Stimulated activated naive CD8-positive, alpha-beta T cell treated with anti-CD3 and anti-CD28 coated beads, Interleukin-15, Interleukin-2, amounts not matched to agents 100 ng/mL and 50 ng/mL, for 24 hours (primary cell): Measurements from ENCODE around the gene OLFM1.

Source experiments
- H3K27ac Mint-ChIP-seq: one replicate; pipeline ENCODE4 v1.8.0; 2021; ENCODE audit warnings: mild to moderate bottlenecking, mixed read lengths
- H3K27me3 Mint-ChIP-seq: one replicate; pipeline ENCODE4 v1.8.0; 2021; ENCODE audit warnings: mixed read lengths
- H3K36me3 Mint-ChIP-seq: one replicate; pipeline ENCODE4 v1.8.0; 2021; ENCODE audit warnings: low read depth, mixed read lengths
- H3K4me1 Mint-ChIP-seq: one replicate; pipeline ENCODE4 v1.8.0; 2021; ENCODE audit warnings: low read depth, mixed read lengths
- H3K4me3 Mint-ChIP-seq: one replicate; pipeline ENCODE4 v1.8.0; 2021; ENCODE audit warnings: mild to moderate bottlenecking, mixed read lengths
- H3K9me3 Mint-ChIP-seq: one replicate; pipeline ENCODE4 v1.8.0; 2021; ENCODE audit warnings: mixed read lengths

OLFM1 gene

DNA sequence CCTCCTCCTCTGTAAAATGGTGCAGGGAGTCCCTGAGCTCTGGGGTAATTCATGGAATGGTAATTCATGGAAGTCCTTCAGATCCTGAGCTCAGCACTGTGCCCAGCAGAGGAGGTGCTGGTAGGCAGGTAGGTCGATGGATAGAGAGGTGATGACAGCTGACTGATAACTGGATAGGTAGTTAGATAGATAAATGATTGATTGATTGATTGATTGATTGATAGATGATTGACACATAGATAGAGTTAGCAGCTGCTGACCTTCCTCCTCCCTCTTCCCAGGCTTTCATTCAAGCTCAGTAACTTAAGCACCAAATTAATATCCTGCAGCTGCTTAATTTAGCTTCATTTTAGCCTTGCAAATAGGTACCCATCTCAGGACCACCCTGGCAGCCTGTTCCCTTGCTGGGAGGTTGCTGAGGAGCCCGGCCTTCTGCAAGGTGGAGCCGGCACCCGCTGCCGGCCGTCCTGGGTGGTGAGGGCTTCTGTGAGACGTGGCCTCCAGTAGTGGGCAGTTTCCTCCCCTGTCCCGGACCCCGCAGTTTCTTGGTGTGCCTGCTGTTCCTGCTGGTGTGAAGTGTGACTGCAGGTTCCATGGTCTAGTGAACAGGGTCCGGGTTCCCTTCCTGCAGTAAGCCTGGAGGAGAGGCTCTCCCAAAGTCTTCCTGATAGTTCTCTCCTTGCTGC lies 13.4 kb downstream of the OLFM1 start:
- Mint-ChIP-seq H3K27me3 (peaks cover 29% of the 10 kb centered on the region), H3K36me3 (no peaks in the 10 kb centered on the region), H3K9me3 (peaks cover 3% of the 10 kb centered on the region), H3K27ac (no peak overlapping the region), H3K4me3 (no peak overlapping the region), H3K4me1 (no peaks in the 10 kb centered on the region)

- Mint-ChIP-seq H3K4me3 (no peak overlapping the region), H3K36me3 (no peaks in the 10 kb centered on the region), H3K27ac (no peak overlapping the region), H3K9me3 (peaks cover 3% of the 10 kb centered on the region), H3K4me1 (no peaks in the 10 kb centered on the region), H3K27me3 (peaks cover 29% of the 10 kb centered on the region)
Measured at GRCh38 chr9:135101486-135101885, 14.0 kb downstream of the OLFM1 start.

- Mint-ChIP-seq H3K4me1 (no peaks in the 10 kb centered on the region), H3K27me3 (peaks cover 26% of the 10 kb centered on the region), H3K27ac (no peak overlapping the region), H3K9me3 (peaks cover 3% of the 10 kb centered on the region), H3K4me3 (no peak overlapping the region), H3K36me3 (no peaks in the 10 kb centered on the region)
Measured at GRCh38 chr9:135101926-135102325, 14.5 kb downstream of the OLFM1 start.

GRCh38 chr9:135102331-135102730 lies 14.9 kb downstream of the OLFM1 start:
- H3K4me3 Mint-ChIP-seq: no peak overlapping the region
- H3K27me3 Mint-ChIP-seq: peaks cover 25% of the 10 kb centered on the region
- no peak overlapping the region for H3K27ac Mint-ChIP-seq
- no peaks in the 10 kb centered on the region for H3K4me1 Mint-ChIP-seq
- H3K9me3 Mint-ChIP-seq: peaks cover 3% of the 10 kb centered on the region
- H3K36me3 Mint-ChIP-seq: no peaks in the 10 kb centered on the region

GRCh38 chr9:135103001-135103446 lies 15.6 kb downstream of the OLFM1 start:
- Mint-ChIP-seq H3K27ac (no peak overlapping the region), H3K9me3 (peaks cover 1% of the 10 kb centered on the region), H3K36me3 (no peaks in the 10 kb centered on the region), H3K4me3 (no peak overlapping the region), H3K4me1 (no peaks in the 10 kb centered on the region), H3K27me3 (peaks cover 25% of the 10 kb centered on the region)

- no peaks in the 10 kb centered on the region for H3K9me3 Mint-ChIP-seq
- peaks cover 28% of the 10 kb centered on the region for H3K27me3 Mint-ChIP-seq
- peaks cover 5% of the 10 kb centered on the region for H3K4me1 Mint-ChIP-seq
- no peak overlapping the region for H3K4me3 Mint-ChIP-seq
- no peaks in the 10 kb centered on the region for H3K36me3 Mint-ChIP-seq
- H3K27ac Mint-ChIP-seq: no peak overlapping the region
Measured at GRCh38 chr9:135103931-135104639, 16.6 kb downstream of the OLFM1 start.

DNA sequence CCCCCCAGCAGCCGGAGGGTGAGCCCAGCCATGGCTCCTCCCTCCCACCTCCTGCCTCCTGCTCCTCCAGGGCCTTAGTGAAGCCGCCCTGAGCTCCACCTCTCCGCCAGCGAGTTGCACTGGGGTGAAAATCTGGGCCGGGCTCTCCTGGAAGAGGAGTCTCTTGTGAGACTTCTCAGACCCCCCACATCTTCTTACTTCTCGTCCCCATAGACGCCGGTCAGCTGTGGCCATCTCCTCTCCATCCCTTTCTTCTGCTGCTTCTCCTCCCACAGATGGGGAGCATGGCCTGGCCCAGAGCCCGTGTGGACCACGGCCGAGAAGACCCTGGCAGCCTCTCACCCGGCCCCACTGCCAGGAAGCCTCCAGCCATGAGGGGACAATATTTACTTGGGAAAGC lies 17.3 kb downstream of the OLFM1 start:
- H3K27ac Mint-ChIP-seq: no peak overlapping the region
- H3K4me1 Mint-ChIP-seq: peaks cover 5% of the 10 kb centered on the region
- H3K27me3 Mint-ChIP-seq: peaks cover 31% of the 10 kb centered on the region
- no peak overlapping the region for H3K4me3 Mint-ChIP-seq
- no peaks in the 10 kb centered on the region for H3K9me3 Mint-ChIP-seq
- H3K36me3 Mint-ChIP-seq: no peaks in the 10 kb centered on the region

GRCh38 chr9:135105211-135105745 lies 17.8 kb downstream of the OLFM1 start:
- H3K27me3 Mint-ChIP-seq: peaks cover 31% of the 10 kb centered on the region
- no peak overlapping the region for H3K4me3 Mint-ChIP-seq
- peaks cover 5% of the 10 kb centered on the region for H3K4me1 Mint-ChIP-seq
- H3K9me3 Mint-ChIP-seq: no peaks in the 10 kb centered on the region
- no peak overlapping the region for H3K27ac Mint-ChIP-seq
- H3K36me3 Mint-ChIP-seq: no peaks in the 10 kb centered on the region

GRCh38 chr9:135105938-135106491 lies 18.5 kb downstream of the OLFM1 start:
- Mint-ChIP-seq H3K9me3 (no peaks in the 10 kb centered on the region), H3K27ac (no peak overlapping the region), H3K27me3 (peaks cover 35% of the 10 kb centered on the region)

GRCh38 chr9:135106551-135107270 lies 19.2 kb downstream of the OLFM1 start:
- Mint-ChIP-seq H3K27ac (no peak overlapping the region), H3K4me3 (no peak overlapping the region), H3K36me3 (no peaks in the 10 kb centered on the region), H3K4me1 (peaks cover 5% of the 10 kb centered on the region), H3K9me3 (no peaks in the 10 kb centered on the region), H3K27me3 (peaks cover 34% of the 10 kb centered on the region)

More at GRCh38 chr9:135105938-135106491, 18.5 kb downstream of the OLFM1 start:
- Mint-ChIP-seq H3K4me1 (peaks cover 5% of the 10 kb centered on the region), H3K36me3 (no peaks in the 10 kb centered on the region), H3K4me3 (no peak overlapping the region)

- H3K4me3 Mint-ChIP-seq: no peak overlapping the region
- no peak overlapping the region for H3K27ac Mint-ChIP-seq
- H3K9me3 Mint-ChIP-seq: no peaks in the 10 kb centered on the region
- peaks cover 34% of the 10 kb centered on the region for H3K27me3 Mint-ChIP-seq
- peaks cover 5% of the 10 kb centered on the region for H3K4me1 Mint-ChIP-seq
- no peaks in the 10 kb centered on the region for H3K36me3 Mint-ChIP-seq
Measured at GRCh38 chr9:135107581-135108235, 20.2 kb downstream of the OLFM1 start.

- no peak overlapping the region for H3K27ac Mint-ChIP-seq
Measured at GRCh38 chr9:135108831-135109510, 21.5 kb downstream of the OLFM1 start.

GRCh38 chr9:135109650-135110049 lies 22.2 kb downstream of the OLFM1 start:
- H3K27me3 Mint-ChIP-seq: peaks cover 34% of the 10 kb centered on the region
- no peak overlapping the region for H3K4me3 Mint-ChIP-seq
- H3K9me3 Mint-ChIP-seq: no peaks in the 10 kb centered on the region
- H3K36me3 Mint-ChIP-seq: no peaks in the 10 kb centered on the region
- peaks cover 5% of the 10 kb centered on the region for H3K4me1 Mint-ChIP-seq
- no peak overlapping the region for H3K27ac Mint-ChIP-seq

More at GRCh38 chr9:135108831-135109510, 21.5 kb downstream of the OLFM1 start:
- no peaks in the 10 kb centered on the region for H3K9me3 Mint-ChIP-seq
- no peak overlapping the region for H3K4me3 Mint-ChIP-seq
- peaks cover 34% of the 10 kb centered on the region for H3K27me3 Mint-ChIP-seq
- H3K4me1 Mint-ChIP-seq: peaks cover 5% of the 10 kb centered on the region
- H3K36me3 Mint-ChIP-seq: no peaks in the 10 kb centered on the region

- Mint-ChIP-seq H3K36me3 (no peaks in the 10 kb centered on the region), H3K4me3 (no peak overlapping the region), H3K27ac (no peak overlapping the region), H3K9me3 (no peaks in the 10 kb centered on the region), H3K4me1 (peaks cover 5% of the 10 kb centered on the region), H3K27me3 (peaks cover 30% of the 10 kb centered on the region)
Measured at GRCh38 chr9:135110416-135110815, 22.9 kb downstream of the OLFM1 start.
